ENCODE data around the gene HIP1.

DNA sequence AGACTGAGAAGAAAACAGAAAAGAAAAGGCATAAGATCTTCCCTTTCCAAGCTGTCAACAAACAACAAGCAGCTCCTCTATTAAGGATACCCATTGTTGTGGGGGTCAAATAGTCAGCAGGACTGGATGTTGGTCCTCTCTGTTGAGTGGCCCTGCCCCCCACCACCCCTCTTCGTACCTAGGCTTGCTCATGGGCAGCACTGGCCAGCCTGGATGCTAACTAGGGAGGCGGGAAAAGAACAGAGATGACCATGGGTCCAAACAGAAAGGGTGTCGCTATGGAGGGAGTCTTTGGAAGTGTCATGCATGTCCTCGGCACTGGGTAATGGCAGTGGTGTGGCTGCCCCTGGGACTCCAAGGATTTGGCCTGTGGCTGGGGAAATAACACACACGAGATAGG lies 201.0 kb downstream of the HIP1 start:
- TF ChIP-seq SMC3 (IDR thresholded peaks at IDR 0.05; ENCODE audit: low read depth, low read length), result no peak
- TF ChIP-seq FOS (IDR thresholded peaks at IDR 0.05; ENCODE audit: low read depth, low read length), result no peak
- TF ChIP-seq, protein P1, sequence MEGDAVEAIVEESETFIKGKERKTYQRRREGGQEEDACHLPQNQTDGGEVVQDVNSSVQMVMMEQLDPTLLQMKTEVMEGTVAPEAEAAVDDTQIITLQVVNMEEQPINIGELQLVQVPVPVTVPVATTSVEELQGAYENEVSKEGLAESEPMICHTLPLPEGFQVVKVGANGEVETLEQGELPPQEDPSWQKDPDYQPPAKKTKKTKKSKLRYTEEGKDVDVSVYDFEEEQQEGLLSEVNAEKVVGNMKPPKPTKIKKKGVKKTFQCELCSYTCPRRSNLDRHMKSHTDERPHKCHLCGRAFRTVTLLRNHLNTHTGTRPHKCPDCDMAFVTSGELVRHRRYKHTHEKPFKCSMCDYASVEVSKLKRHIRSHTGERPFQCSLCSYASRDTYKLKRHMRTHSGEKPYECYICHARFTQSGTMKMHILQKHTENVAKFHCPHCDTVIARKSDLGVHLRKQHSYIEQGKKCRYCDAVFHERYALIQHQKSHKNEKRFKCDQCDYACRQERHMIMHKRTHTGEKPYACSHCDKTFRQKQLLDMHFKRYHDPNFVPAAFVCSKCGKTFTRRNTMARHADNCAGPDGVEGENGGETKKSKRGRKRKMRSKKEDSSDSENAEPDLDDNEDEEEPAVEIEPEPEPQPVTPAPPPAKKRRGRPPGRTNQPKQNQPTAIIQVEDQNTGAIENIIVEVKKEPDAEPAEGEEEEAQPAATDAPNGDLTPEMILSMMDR (conservative IDR thresholded peaks at IDR 0.05; ENCODE audit: low read depth, low read length), result no peak
- TF ChIP-seq BHLHE40 (IDR thresholded peaks at IDR 0.05; ENCODE audit: low read depth, low read length), result no peak
- no peak for TF ChIP-seq POLR2A (IDR thresholded peaks at IDR 0.05; ENCODE audit: low read depth, low read length)
- no peak for TF ChIP-seq NFE2L2 (IDR thresholded peaks at IDR 0.05; ENCODE audit: low read depth, low read length)
- TF ChIP-seq, protein P2, sequence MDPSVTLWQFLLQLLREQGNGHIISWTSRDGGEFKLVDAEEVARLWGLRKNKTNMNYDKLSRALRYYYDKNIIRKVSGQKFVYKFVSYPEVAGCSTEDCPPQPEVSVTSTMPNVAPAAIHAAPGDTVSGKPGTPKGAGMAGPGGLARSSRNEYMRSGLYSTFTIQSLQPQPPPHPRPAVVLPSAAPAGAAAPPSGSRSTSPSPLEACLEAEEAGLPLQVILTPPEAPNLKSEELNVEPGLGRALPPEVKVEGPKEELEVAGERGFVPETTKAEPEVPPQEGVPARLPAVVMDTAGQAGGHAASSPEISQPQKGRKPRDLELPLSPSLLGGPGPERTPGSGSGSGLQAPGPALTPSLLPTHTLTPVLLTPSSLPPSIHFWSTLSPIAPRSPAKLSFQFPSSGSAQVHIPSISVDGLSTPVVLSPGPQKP (IDR thresholded peaks at IDR 0.05; ENCODE audit: borderline replicate concordance, low read depth, low read length), result no peak
- TF ChIP-seq MXI1 (IDR thresholded peaks at IDR 0.05; ENCODE audit: borderline replicate concordance, low read depth, low read length), result no peak
- no peak for TF ChIP-seq RAD21 (IDR thresholded peaks at IDR 0.05; ENCODE audit: low read length)
